Fibroblast of mammary gland (primary cell): ENCODE results near the gene TRMU.

Experiments
- DNase-seq: peaks from one replicate; pipeline ENCODE4 v3.0.0-alpha.2; 2010; ENCODE audit warnings: low read depth
- H3K4me3 ChIP-seq: 2 replicates; pipeline ENCODE4 v1.5.1; 2011; ENCODE audit warnings: low read depth, mild to moderate bottlenecking, low read length, moderate library complexity; ENCODE audit not compliant: control insufficient read depth
- TF ChIP-seq, protein P1 (sequence below): conservative IDR thresholded peaks from 2 replicates; pipeline ENCODE4 v1.5.1; 2011; ENCODE audit warnings: low read depth, low read length, inconsistent platforms; ENCODE audit not compliant: control insufficient read depth, insufficient read depth

Gene TRMU

DNA sequence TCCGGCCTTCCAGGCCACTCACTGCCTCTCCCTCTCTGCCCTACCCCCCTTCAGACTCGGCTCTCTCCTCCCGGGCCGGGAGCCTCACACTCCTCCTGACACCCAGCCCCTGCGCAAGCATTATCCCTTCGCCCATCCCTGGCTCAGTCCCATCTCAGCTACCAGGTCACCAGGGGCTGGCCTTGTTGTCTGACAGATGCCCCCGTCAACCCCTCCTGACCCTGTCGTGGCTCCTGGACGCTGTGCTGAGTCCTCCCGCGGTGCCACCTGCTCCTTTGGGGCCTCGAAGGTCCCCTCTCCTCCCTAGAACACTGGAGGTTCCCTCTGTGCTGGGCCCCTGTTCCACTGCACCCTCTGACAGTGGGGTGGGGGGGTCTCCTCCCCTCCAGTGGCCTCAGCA is 32.9 kb downstream of the TRMU start:
- no peak overlapping the region for H3K4me3 ChIP-seq
- DNase-seq: no peak
- TF ChIP-seq, protein P1, sequence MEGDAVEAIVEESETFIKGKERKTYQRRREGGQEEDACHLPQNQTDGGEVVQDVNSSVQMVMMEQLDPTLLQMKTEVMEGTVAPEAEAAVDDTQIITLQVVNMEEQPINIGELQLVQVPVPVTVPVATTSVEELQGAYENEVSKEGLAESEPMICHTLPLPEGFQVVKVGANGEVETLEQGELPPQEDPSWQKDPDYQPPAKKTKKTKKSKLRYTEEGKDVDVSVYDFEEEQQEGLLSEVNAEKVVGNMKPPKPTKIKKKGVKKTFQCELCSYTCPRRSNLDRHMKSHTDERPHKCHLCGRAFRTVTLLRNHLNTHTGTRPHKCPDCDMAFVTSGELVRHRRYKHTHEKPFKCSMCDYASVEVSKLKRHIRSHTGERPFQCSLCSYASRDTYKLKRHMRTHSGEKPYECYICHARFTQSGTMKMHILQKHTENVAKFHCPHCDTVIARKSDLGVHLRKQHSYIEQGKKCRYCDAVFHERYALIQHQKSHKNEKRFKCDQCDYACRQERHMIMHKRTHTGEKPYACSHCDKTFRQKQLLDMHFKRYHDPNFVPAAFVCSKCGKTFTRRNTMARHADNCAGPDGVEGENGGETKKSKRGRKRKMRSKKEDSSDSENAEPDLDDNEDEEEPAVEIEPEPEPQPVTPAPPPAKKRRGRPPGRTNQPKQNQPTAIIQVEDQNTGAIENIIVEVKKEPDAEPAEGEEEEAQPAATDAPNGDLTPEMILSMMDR: no peak

DNA sequence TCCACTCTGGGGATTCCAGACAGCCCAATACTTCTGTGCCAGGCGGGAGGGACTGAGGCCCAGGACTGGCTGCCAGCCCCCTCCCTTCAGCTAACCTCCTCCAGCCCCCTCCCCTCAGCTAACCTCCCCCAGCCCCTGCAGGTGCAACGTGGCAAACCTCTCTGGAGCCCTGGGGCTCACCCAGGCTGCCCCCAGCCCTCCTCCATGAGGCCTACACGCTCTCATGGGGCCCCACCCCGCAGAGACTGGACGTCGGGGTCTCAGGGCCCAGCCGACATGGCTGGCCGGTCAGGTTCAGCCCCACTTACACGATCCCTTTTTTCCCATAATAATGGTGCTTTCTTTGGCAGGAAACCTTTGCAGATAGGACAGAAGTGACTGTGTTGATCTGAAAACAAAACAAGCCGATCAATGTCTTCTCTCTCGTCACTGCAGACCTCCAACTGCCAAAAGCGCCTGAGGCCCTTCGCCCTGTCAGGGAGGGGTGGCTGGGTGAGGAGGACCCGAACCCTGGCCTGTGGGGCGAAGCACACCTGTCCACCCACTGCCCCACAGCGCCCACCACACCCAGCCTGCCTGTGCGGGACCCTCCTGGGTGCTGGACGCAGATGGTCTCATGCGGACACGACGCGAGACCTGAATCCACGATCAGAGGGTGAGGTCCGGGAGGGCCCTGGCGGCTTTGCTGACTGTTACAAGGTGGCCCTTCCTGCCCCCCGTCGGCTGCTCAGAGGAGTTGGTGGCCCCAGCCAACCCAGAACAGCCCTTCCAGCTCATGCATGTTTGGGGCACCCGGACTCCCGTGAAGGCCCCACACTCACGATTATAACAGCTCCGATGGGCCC is 33.6 kb downstream of the TRMU start:
- TF ChIP-seq, protein P1: no peak
- H3K4me3 ChIP-seq: no peak overlapping the region
- DNase-seq: no peak

DNA sequence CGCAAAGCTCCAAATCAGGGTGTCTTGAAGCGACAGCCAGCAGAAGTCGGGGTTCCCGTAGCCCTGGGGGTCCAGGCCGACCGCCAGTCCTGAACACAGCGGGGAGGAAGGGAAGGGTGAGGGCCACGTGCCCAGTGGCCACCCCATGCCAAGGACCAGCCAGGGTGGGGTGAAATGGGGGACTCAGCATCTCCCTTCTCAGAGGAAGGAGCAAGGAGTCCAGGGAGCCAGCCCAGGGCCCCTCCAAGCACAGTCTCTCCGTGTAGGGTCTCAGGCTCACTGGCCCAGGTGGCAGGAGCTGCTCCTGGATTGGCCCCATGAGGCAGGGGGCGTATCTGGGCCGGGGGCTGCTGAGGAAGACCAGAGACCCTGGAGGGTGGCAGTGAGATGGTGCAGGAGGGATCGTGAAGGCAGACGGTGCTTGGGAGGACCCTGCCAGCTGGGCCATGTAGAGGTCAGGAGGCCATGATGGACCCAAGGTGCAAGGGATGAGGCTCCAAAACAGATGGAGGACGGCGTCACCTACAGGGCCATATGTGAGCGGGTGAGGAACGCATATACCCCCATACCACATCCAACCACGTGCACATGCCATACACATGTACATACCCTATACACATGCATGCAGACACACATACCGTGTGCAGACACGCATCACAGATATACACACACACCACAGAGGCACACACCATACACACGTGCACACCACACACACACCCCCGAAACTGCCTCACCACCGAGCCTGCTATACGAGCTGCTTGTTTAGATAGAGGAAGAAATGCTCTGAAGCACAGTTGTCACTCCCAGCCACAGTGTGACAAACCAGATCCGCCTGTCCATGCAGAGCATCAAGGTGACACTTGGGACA is 34.4 kb downstream of the TRMU start:
- no peak for DNase-seq
- H3K4me3 ChIP-seq: no peak overlapping the region
- TF ChIP-seq, protein P1: no peak

DNA sequence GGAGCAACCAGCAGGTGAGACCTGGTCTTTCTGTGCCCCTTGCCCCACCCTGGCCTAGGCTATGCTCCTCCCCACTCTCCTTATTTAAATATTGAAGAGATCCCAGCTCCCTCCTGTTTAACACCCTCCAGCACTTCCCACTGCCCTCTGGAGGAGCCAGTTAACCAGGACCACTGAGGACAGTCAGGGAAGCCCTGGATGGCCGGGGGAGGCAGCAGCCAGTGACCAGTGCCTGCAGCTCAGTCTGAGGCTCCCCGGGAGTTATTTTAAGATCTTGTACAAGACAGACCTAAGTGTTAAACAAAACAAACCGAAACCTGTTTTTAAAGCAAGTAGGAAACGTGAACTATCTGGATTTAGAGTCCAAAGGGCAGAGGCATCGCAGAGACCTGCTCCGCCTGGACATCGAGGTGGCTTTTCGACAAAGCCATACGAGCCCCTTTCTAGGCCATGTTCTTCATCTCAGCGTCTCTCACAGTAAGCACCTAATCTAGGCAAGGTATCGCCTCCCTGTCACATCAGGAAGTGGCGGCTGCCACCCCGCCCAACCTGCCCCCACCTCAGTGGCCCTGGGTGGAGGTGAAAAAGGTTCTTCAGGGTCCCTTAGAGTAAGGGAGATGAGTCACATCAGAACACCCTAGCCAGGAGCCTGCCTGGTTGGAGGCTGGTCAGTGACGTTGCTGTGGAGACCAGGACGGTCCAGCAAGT is 35.2 kb downstream of the TRMU start:
- H3K4me3 ChIP-seq: no peak overlapping the region
- no peak for DNase-seq
- TF ChIP-seq, protein P1: no peak

DNA sequence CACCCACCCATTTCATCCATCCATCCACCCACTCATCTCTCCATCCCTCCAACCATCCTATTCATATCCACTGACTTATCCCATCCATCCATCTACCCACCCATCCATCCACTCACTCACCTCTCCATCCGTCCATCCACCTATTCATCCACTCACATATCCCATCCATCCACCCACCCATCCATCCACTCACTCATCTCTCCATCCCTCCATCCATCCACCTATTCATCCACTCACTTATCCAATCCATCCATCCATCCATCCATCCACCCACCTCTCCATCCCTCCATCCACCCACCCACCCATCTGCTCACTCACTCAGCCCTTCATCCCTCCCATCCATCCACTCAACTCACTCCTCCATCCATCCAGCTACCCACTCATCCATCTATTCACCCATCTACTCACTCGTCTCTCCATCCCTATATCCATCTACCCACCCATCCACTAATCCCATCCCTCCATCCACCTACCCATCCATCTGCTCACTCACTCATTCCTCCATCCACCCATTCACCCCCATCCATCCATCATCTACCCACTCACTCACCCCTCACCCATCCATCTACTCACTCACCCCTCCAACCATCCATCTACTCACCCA is 36.2 kb downstream of the TRMU start:
- TF ChIP-seq, protein P1: no peak
- no peak overlapping the region for H3K4me3 ChIP-seq
- DNase-seq: no peak

DNA sequence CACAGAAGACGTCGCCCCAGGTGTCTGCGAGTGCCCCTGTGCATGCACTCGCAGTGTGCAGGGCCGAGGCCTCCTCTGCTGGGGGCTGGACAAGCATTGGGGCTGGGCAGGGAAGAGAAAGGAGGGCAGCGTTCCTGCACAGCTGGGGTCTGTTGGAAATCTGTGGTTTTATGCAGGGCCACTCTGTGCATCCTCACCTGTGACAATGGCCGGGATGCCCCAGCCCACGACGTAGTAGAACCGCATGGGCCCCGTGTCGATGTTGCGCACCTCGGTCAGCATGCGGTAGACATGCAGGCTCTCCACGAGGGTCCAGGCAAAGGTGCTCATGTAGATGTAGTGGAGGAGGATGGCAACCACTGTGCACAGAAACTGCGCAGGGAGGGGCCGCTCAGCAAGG is 37.2 kb downstream of the TRMU start:
- no peak overlapping the region for H3K4me3 ChIP-seq
- TF ChIP-seq, protein P1: no peak
- no peak for DNase-seq
